LoVo (cell line): ENCODE data around the gene EPC2.
A peak's percentile ranks its signal among the peaks of the same experiment; 100 is the strongest.

Source experiments
- DNase-seq: peaks from one replicate; pipeline ENCODE4 v3.0.0-alpha.2; 2016; ENCODE audit warnings: low spot score

Gene EPC2

DNA sequence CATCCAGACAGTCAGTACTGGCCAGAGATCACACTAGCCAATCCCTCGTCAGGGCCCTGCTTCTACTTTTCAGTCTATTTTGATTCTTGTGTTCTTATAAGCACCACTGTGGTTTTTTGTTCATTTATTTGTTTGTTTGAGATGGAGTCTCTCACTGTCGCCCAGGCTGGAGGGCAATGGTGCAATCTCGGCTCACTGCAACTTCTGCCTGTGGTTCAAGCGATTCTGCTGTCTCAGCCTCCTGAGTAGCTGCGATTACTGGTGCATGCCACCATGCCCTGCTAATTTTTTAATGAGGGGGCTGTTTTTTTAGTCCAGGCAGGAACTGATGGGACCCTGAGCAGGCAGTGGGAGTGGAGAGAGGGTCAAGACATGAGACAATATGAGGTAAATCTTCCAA is 165.5 kb downstream of the EPC2 start:
- DNase-seq, result no peak

GRCh38 chr2:148812306-148812705 is 167.8 kb downstream of the EPC2 start:
- DNase-seq, result no peak

DNA sequence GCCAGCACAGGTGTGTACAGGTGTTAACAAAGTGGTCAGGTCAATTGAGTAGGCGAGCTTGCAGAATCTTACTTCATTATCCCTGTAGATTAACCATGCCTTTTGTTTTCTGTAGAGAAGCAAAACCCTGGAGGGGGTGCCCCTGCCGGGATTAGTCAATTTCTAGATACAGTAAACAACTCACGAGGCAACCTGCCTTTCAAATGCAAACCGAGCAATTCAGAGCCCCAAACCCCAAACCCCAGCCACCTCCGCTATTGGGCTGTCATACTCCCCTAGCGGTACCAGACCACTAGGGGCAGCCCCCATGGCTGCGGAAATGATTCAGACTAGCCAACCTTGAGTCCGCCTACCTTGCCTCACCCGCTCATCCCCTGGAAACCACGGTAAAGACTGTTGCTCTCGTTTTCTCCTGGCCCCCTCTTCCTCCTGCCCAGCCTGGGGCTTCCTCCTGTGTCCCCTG is 169.1 kb downstream of the EPC2 start:
- no peak for DNase-seq

- DNase-seq, result peak; percentile 53
Observed at GRCh38 chr2:148814143-148814859, 169.8 kb downstream of the EPC2 start.

- no peak for DNase-seq
Observed at GRCh38 chr2:148814860-148815419, 170.4 kb downstream of the EPC2 start.

- DNase-seq, result no peak
Observed at GRCh38 chr2:148816176-148816575, 171.6 kb downstream of the EPC2 start.

- no peak for DNase-seq
Observed at GRCh38 chr2:148817210-148817708, 172.7 kb downstream of the EPC2 start.

GRCh38 chr2:148819019-148819585 is 174.6 kb downstream of the EPC2 start:
- DNase-seq, result no peak

- DNase-seq, result no peak
Observed at GRCh38 chr2:148824190-148824589, 179.6 kb downstream of the EPC2 start.

DNA sequence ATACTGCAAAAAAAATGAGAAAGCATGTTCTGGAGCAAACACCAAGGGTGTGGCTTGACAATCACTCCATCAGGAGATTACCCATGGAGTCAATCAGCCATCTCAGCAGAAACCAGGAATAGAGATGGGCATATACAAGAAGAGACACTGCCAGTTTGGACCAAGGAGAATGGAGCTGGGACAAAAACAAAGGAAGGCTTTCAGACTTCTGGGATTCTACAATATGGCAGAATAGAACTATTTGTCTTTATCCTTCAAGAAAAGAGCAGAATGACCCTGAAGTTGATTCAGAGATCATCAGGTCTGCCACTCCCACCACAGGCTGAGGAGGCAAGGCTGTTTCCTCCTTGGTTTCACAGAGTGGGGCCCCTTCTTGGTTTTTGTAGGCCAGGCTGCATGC is 182.2 kb downstream of the EPC2 start:
- DNase-seq, result no peak

GRCh38 chr2:148828941-148829340 is 184.4 kb downstream of the EPC2 start:
- DNase-seq, result no peak

DNA sequence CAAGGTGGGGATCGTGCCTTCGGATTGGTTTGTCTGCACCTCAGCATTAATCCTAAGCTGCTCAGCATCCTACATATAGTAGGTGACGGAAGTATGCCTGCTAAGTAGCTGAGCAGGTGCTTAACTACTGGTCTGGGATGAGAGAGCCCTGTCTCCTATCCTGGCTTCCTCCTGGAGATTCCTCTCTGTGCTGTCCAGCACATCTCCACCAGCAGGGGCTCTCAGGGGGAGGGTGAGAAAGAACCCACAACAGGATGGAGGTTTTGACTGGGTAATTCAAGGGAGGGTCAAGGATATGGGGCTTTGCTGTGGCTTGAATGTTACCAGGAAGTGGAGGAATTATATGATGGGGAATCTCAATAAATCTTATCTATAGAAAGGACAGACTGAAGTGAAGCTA is 185.1 kb downstream of the EPC2 start:
- no peak for DNase-seq

DNA sequence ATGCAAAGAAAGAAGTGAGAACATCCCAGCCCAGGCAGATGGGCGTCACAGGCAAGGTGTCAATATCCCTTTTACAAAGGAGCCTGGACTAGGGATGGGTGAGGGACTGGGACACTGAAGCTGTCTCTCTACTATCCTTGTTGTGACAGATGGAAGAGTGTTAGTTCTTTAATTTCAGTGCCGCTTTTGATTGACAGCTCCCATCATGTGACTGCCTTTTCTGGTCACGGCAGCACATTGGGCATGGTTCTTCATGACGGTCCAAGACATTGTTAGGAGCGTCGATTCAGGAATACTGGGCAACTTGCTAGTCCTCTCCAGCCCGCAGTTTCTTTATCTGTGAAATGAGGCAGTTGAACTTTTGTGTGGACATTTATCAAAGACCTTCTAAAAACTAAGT is 188.1 kb downstream of the EPC2 start:
- DNase-seq, result no peak
